CD4-positive, alpha-beta T cell (primary cell): Measurements from ENCODE around the gene MSMO1. TPM values are rescaled to one million over a fixed set of nuclear protein-coding genes. Genes with fewer than 3 reads are reported as not detected.
A peak's percentile ranks its signal among the peaks of the same experiment; 100 is the strongest.

Experiments
- ATAC-seq: fragments of 200-7000 bp; cut with Tn5 transposase; one replicate; pipeline ENCODE4 v1.10.0; 2022; ENCODE audit warnings: mild to moderate bottlenecking; ENCODE audit not compliant: poor library complexity
- CTCF ChIA-PET: fragments of 350-600 bp; sonication (Branson Sonifier 250); formaldehyde crosslinking; loops from one replicate; lab custom pipeline; 2021; ENCODE audit warnings: antibody characterized with exemption, inconsistent platforms; lab: Charles Lee
- POLR2A ChIA-PET: fragments of 350-600 bp; sonication (Branson Sonifier 250); formaldehyde crosslinking; loops from one replicate; lab custom pipeline; 2021; ENCODE audit warnings: antibody characterized with exemption, inconsistent platforms; lab: Charles Lee
- DNase-seq, 14 experiments: peaks; one replicate each; pipeline ENCODE4 v3.0.0-alpha.2; 2013 to 2020; ENCODE audit warnings: mixed read lengths in 2 of 14
- H3K27ac ChIP-seq, 2 donors: one replicate each; pipeline versions ENCODE4 v1.5.1 to v1.7.0; 2013; ENCODE audit warnings: low read length in 2 of 2, low read depth in 1 of 2, mild to moderate bottlenecking in 1 of 2
- H3K27me3 ChIP-seq, 2 experiments: 1 replicate in 1 of 2; 2 replicates in 1 of 2; pipeline versions ENCODE4 v1.6.1 to v1.7.0; 2013; ENCODE audit warnings: low read length in 2 of 2, control low read depth in 1 of 2, mild to moderate bottlenecking in 1 of 2, moderate library complexity in 1 of 2; ENCODE audit not compliant: insufficient read depth in 2 of 2, control insufficient read depth in 1 of 2
- H3K36me3 ChIP-seq: one replicate; pipeline ENCODE4 v1.6.1; 2013; ENCODE audit warnings: low read length, control low read depth; ENCODE audit not compliant: insufficient read depth
- H3K4me1 ChIP-seq: one replicate; pipeline ENCODE4 v1.6.1; 2013; ENCODE audit warnings: low read length, control low read depth; ENCODE audit not compliant: insufficient read depth
- H3K4me3 ChIP-seq: one replicate; pipeline ENCODE4 v1.5.1; 2013; ENCODE audit warnings: mild to moderate bottlenecking, low read length, moderate library complexity
- H3K9me3 ChIP-seq, 2 experiments: 1 replicate in 1 of 2; 2 replicates in 1 of 2; pipeline versions ENCODE4 v1.6.1 to v1.7.0; 2013; ENCODE audit warnings: low read length in 2 of 2, mild to moderate bottlenecking in 2 of 2, control low read depth in 1 of 2, moderate library complexity in 1 of 2; ENCODE audit not compliant: control insufficient read depth in 1 of 2, insufficient read depth in 1 of 2
- H3K27ac Mint-ChIP-seq: one replicate; pipeline ENCODE4 v1.8.0; 2020; ENCODE audit warnings: mixed read lengths
- H3K27me3 Mint-ChIP-seq: one replicate; pipeline ENCODE4 v1.8.0; 2021; ENCODE audit warnings: mixed read lengths
- H3K36me3 Mint-ChIP-seq: one replicate; pipeline ENCODE4 v1.8.0; 2021; ENCODE audit warnings: low read depth, mixed read lengths
- H3K4me1 Mint-ChIP-seq: one replicate; pipeline ENCODE4 v1.8.0; 2021; ENCODE audit warnings: low read depth, mixed read lengths
- H3K4me3 Mint-ChIP-seq: one replicate; pipeline ENCODE4 v1.8.0; 2020; ENCODE audit warnings: mild to moderate bottlenecking, mixed read lengths
- H3K9me3 Mint-ChIP-seq: one replicate; pipeline ENCODE4 v1.8.0; 2020; ENCODE audit warnings: mixed read lengths
- CTCF ChIP-seq: fragments of 200-600 bp; IDR thresholded peaks from one replicate; pipeline ENCODE4 v1.8.0; 2022; ENCODE audit warnings: antibody characterized with exemption, mild to moderate bottlenecking
- intact Hi-C, 2 experiments: fragments of 100-400 bp; cut with DNase I in 1 of 2; cut with micrococcal nuclease in 1 of 2; formaldehyde crosslinking; loops; one replicate each; pipeline versions ENCODE4 v1.15.1 to v1.9.0; 2023 to 2025; cut with DNase I, micrococcal nuclease
- total RNA-seq, 174 experiments: library from RNA in 2 of 174; stranded (reverse) in 2 of 174; gene quantifications; one replicate each; pipeline ENCODE4 v1.2.3 and lab custom pipeline; 2021 to 2026

MSMO1 gene
- total RNA-seq, 2 experiments from 2014 or later: 13.3 to 15.1 TPM

- Histone ChIP-seq H3K4me3 (no peak overlapping the region), H3K27ac (no peak overlapping the region), H3K27me3 (no peaks in the 10 kb centered on the region), H3K9me3 (no peaks in the 10 kb centered on the region), H3K4me1 (no peaks in the 10 kb centered on the region), H3K36me3 (peaks cover 5% of the 10 kb centered on the region)
- no peak overlapping the region for H3K4me3 Mint-ChIP-seq
- no peak overlapping the region for H3K27ac Mint-ChIP-seq
- no peaks in the 10 kb centered on the region for H3K9me3 Mint-ChIP-seq
- H3K4me1 Mint-ChIP-seq: no peaks in the 10 kb centered on the region
- DNase-seq (no peak), ATAC-seq (no peak)
- no peak for TF ChIP-seq CTCF
- intact Hi-C loops: no loop called here
- POLR2A ChIA-PET: interaction anchor here (1.2 kb wide), 1 partner anchor 20 kb away, joined by 4 read pairs; the partner anchor contains the start of gene MSMO1
- H3K36me3 Mint-ChIP-seq: peaks cover 11% of the 10 kb centered on the region
- H3K27me3 Mint-ChIP-seq: peaks cover 5% of the 10 kb centered on the region
- CTCF ChIA-PET: interaction anchor here (1.5 kb wide), 1 partner anchor 10 kb away, joined by 3 read pairs; no protein-coding TSS in a partner anchor
These were observed 20.4 kb downstream of the MSMO1 start for GRCh38 chr4:165347647-165348569.

- H3K9me3 Mint-ChIP-seq: no peaks in the 10 kb centered on the region
- H3K36me3 ChIP-seq: no peaks in the 10 kb centered on the region
- no peaks in the 10 kb centered on the region for H3K27me3 ChIP-seq
- no peak overlapping the region for H3K4me3 ChIP-seq
- ChIA-PET POLR2A (no interaction called here), CTCF (no interaction called here)
- peaks cover 12% of the 10 kb centered on the region for H3K27me3 Mint-ChIP-seq
- no peak overlapping the region for H3K27ac Mint-ChIP-seq
- H3K27ac ChIP-seq: no peak overlapping the region
- H3K4me1 Mint-ChIP-seq: no peaks in the 10 kb centered on the region
- no peak for DNase-seq
- H3K4me1 ChIP-seq: no peaks in the 10 kb centered on the region
- TF ChIP-seq CTCF: no peak
- ATAC-seq: no peak
- no peak overlapping the region for H3K4me3 Mint-ChIP-seq
- H3K9me3 ChIP-seq: no peaks in the 10 kb centered on the region
- no peaks in the 10 kb centered on the region for H3K36me3 Mint-ChIP-seq
- intact Hi-C loops: no loop called here
These were observed 24.1 kb downstream of the MSMO1 start for GRCh38 chr4:165351359-165352130.

- H3K9me3 Mint-ChIP-seq: no peaks in the 10 kb centered on the region
- peaks cover 35% of the 10 kb centered on the region for H3K27me3 Mint-ChIP-seq
- ChIA-PET CTCF (interaction anchor here (0.7 kb wide), 1 partner anchor 17 kb away, joined by 3 read pairs; no protein-coding TSS in a partner anchor), POLR2A (no interaction called here)
- no peaks in the 10 kb centered on the region for H3K4me1 ChIP-seq
- ATAC-seq: no peak
- H3K4me3 ChIP-seq: no peak overlapping the region
- peaks cover 0 to 8% of the 10 kb centered on the region in 2 experiments for H3K27me3 ChIP-seq
- no peaks in the 10 kb centered on the region for H3K4me1 Mint-ChIP-seq
- H3K27ac ChIP-seq: no peak overlapping the region
- no peaks in the 10 kb centered on the region for H3K36me3 ChIP-seq
- H3K27ac Mint-ChIP-seq: no peak overlapping the region
- H3K36me3 Mint-ChIP-seq: no peaks in the 10 kb centered on the region
- intact Hi-C loops: no loop called here
- H3K4me3 Mint-ChIP-seq: no peak overlapping the region
- no peak for TF ChIP-seq CTCF
- DNase-seq: peak in 2 of 14 experiments; percentile 12 to 14
- no peaks in the 10 kb centered on the region for H3K9me3 ChIP-seq
These were observed 28.4 kb downstream of the MSMO1 start for GRCh38 chr4:165355900-165356300.
